ENCODE measurements around the gene ZBTB20. TPM values are rescaled to one million over a fixed set of nuclear protein-coding genes. Genes with fewer than 3 reads are reported as not detected.

The ZBTB20 gene
- total and polyA plus RNA-seq, 2 donors (not counting 1 experiment from before 2014, with no cell fraction given), result 4.0 to 123 TPM

GRCh38 chr3:114838025-114838424, 309.1 kb downstream of the ZBTB20 start:
- TF ChIP-seq EZH2 (IDR thresholded peaks at IDR 0.05; ENCODE audit: borderline replicate concordance, insufficient read depth, low read depth, low read length, poor library complexity, severe bottlenecking), result no peak
- no peak for TF ChIP-seq CTCF (IDR thresholded peaks at IDR 0.05)
- no peaks in the 10 kb centered on the region for H3K27me3 ChIP-seq (replicated peaks in 1 of 4; ENCODE audit: control extremely low read depth in 1 of 4, control insufficient read depth in 3 of 4, insufficient read depth in 4 of 4, low read length in 3 of 4)
- no peaks in the 10 kb centered on the region for H3K27me3 Mint-ChIP-seq
- no peak overlapping the region for H3K4me3 Mint-ChIP-seq
- H3K9me3 ChIP-seq (ENCODE audit: control extremely low read depth in 1 of 3, control insufficient read depth in 2 of 3, insufficient read depth in 1 of 3, low read length in 2 of 3), result no peaks in the 10 kb centered on the region
- no peak for ATAC-seq (ENCODE audit: low read depth)
- H4K20me1 ChIP-seq (ENCODE audit: control insufficient read depth, insufficient read depth, low read length, poor library complexity, severe bottlenecking), result peaks cover 8% of the 10 kb centered on the region
- WGBS (ENCODE audit: insufficient coverage), result no CpG with 5 or more reads among the region's 2 CpGs
- H3K4me3 ChIP-seq (ENCODE audit: control extremely low read depth in 1 of 5, extremely low read depth in 1 of 5, insufficient read depth in 1 of 5, low read depth in 2 of 5, low read length in 4 of 5), result no peak overlapping the region
- H3K36me3 ChIP-seq (replicated peaks in 1 of 2; ENCODE audit: control extremely low read depth in 1 of 2, control insufficient read depth in 1 of 2, extremely low read depth in 1 of 2, insufficient read depth in 2 of 2, low read length in 1 of 2), result peaks cover 0 to 2% of the 10 kb centered on the region in 2 experiments
- no peak for DNase-seq
- no peak overlapping the region for H3K27ac Mint-ChIP-seq
- no peak overlapping the region for H3K27ac ChIP-seq (ENCODE audit: low read length in 2 of 2)
- no peaks in the 10 kb centered on the region for H3K4me1 ChIP-seq (ENCODE audit: control insufficient read depth in 2 of 2, insufficient read depth in 2 of 2, low read length in 2 of 2)
- POLR2A ChIA-PET, result no interaction called here
- intact Hi-C loops (cut with micrococcal nuclease), result no loop called here
- H3K9ac ChIP-seq (ENCODE audit: low read length), result no peak overlapping the region
- H3K79me2 ChIP-seq (ENCODE audit: control insufficient read depth, insufficient read depth, low read length), result no peaks in the 10 kb centered on the region
- no peaks in the 10 kb centered on the region for H3K4me1 Mint-ChIP-seq
- no peaks in the 10 kb centered on the region for H3K9me3 Mint-ChIP-seq (ENCODE audit: insufficient read depth)
- CTCF ChIA-PET, result no interaction called here
- no peak overlapping the region for H2AFZ ChIP-seq (ENCODE audit: insufficient read depth, low read depth, low read length, poor library complexity, severe bottlenecking)
- no peak overlapping the region for H3K4me2 ChIP-seq (replicated peaks; ENCODE audit: low read depth, low read length, poor library complexity, severe bottlenecking)

- no peak for TF ChIP-seq CTCF (IDR thresholded peaks at IDR 0.05)
- TF ChIP-seq EZH2 (IDR thresholded peaks at IDR 0.05; ENCODE audit: borderline replicate concordance, insufficient read depth, low read depth, low read length, poor library complexity, severe bottlenecking), result no peak
- Mint-ChIP-seq H3K27me3 (no peaks in the 10 kb centered on the region), H3K9me3 (ENCODE audit: insufficient read depth) (no peaks in the 10 kb centered on the region), H3K4me3 (no peak overlapping the region), H3K27ac (no peak overlapping the region), H3K4me1 (no peaks in the 10 kb centered on the region)
- DNase-seq (no peak), ATAC-seq (ENCODE audit: low read depth) (no peak)
- Histone ChIP-seq H3K4me2 (replicated peaks; ENCODE audit: low read depth, low read length, poor library complexity, severe bottlenecking) (no peak overlapping the region), H3K9ac (ENCODE audit: low read length) (no peak overlapping the region), H3K4me1 (ENCODE audit: control insufficient read depth in 2 of 2, insufficient read depth in 2 of 2, low read length in 2 of 2) (no peaks in the 10 kb centered on the region), H3K9me3 (ENCODE audit: control extremely low read depth in 1 of 3, control insufficient read depth in 2 of 3, insufficient read depth in 1 of 3, low read length in 2 of 3) (no peaks in the 10 kb centered on the region), H2AFZ (ENCODE audit: insufficient read depth, low read depth, low read length, poor library complexity, severe bottlenecking) (no peak overlapping the region), H3K27ac (ENCODE audit: low read length in 2 of 2) (no peak overlapping the region), H3K36me3 (replicated peaks in 1 of 2; ENCODE audit: control extremely low read depth in 1 of 2, control insufficient read depth in 1 of 2, extremely low read depth in 1 of 2, insufficient read depth in 2 of 2, low read length in 1 of 2) (peaks cover 0 to 2% of the 10 kb centered on the region in 2 experiments), H3K79me2 (ENCODE audit: control insufficient read depth, insufficient read depth, low read length) (no peaks in the 10 kb centered on the region), H3K27me3 (replicated peaks in 1 of 4; ENCODE audit: control extremely low read depth in 1 of 4, control insufficient read depth in 3 of 4, insufficient read depth in 4 of 4, low read length in 3 of 4) (no peaks in the 10 kb centered on the region), H3K4me3 (ENCODE audit: control extremely low read depth in 1 of 5, extremely low read depth in 1 of 5, insufficient read depth in 1 of 5, low read depth in 2 of 5, low read length in 4 of 5) (no peak overlapping the region), H4K20me1 (ENCODE audit: control insufficient read depth, insufficient read depth, low read length, poor library complexity, severe bottlenecking) (peaks cover 8% of the 10 kb centered on the region)
- intact Hi-C loops (cut with micrococcal nuclease), result no loop called here
- ChIA-PET POLR2A (no interaction called here), CTCF (no interaction called here)
- 100% methylated on average over 2 of the region's 7 CpGs for WGBS (ENCODE audit: insufficient coverage)
These were observed 312.7 kb downstream of the ZBTB20 start for GRCh38 chr3:114834175-114834940.

All from B cell (primary cell).